ENCODE measurements around the gene TANGO2.
A peak's percentile ranks its signal among the peaks of the same experiment; 100 is the strongest.

The TANGO2 gene, protein sequence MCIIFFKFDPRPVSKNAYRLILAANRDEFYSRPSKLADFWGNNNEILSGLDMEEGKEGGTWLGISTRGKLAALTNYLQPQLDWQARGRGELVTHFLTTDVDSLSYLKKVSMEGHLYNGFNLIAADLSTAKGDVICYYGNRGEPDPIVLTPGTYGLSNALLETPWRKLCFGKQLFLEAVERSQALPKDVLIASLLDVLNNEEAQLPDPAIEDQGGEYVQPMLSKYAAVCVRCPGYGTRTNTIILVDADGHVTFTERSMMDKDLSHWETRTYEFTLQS

DNA sequence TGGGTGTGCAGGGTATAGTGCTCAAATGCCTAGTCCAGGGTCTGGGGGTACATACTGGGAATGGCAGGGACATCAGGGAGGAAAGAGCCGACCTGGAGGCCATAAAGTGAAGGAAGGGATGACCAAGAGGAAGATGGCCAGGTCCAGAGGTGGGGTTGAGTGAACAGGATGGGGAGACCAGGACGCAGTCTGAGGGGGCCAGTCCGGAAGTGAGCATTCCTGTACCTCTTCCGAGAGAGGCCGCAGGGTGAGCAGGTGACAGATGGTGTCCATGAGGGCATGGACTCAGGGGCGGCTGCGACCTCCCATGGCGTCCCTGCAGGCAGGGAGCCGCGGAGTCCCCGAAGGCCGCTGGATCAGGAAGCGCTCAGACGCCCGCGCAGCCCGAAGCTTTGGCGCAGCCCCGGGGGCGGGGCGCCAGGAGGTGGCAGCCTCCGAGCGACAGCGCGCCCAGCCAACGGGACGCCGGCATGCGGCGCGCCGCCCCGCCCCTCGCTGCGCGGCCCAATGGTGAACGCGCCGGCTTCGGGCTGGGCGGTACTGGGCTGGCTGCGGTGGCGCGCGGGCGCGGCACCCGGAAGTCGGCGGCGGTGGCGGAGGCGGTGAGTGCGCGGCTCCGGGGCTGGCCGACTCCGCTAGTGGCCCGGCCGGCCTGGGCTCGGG, at the start of gene TANGO2:
Gene TANGO2, plus strand, starts transcription at position 578 of the 663 bp plus-strand sequence. CDS start 15,689 bp downstream, outside the sequence.
- DNase-seq: peak; percentile 86 to 95 (median 89)

DNA sequence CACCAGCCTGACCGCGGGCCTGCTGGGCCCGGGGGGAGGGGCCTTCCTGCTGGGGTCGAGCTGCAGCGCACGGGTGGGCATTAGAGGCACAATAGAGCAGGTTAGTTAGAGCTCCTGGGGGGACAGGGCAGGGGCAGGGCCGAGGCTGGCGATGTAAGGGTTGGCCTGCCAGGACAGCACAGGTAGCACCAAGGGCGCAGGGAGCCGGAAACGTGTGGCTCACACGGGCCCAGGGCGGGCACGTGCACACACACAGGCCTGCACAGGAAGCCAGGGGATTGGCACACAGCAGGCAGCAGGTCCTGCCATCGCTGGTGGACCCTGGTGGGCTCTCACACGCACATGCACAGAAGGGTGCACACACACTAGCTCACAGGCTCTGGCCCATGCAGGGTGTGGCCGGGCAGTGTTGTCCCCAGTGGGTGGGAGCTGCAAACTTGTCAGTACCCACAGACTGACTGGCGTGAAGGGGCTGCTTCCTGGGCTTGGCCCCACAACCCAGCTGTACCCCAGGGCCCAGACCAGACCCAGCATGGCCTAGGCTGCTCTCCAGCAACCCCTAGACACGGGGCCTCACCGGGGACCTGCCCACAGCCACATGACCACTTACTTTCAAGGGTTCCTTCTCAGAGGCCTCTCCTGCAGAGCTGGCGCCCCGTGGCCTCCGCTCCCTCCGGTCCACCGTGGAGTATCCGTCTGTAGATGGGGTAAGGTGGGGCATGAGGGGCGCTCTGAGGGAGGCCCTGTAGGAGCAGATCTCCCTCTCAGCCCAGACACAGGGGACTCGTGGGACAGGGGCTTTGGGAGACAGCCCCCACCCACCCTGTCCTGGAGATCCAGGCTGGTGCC, 49.4 kb upstream of the TANGO2 start:
- peak in 2 of 6 experiments; percentile 10 to 13 for DNase-seq

DNA sequence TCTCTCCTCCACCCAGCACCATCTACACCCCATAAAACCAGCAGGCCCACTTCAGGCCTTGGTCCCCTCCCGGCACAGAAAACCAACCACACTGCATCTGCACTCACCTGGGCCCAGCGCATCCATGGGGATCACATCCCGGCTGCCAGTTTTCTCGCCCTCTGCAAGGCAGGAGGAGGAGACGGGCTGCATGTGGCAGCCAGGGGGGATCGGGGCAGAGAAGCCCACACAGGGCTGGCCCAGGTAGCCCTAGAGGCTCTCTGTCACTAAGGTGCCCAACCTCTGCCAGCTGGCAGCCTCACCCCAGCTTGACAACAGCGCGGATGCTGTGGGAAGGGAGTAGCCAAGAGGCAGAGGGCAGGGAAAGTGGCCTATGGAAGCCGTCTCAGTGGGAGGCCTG, 48.7 kb upstream of the TANGO2 start:
- no peak for DNase-seq

DNA sequence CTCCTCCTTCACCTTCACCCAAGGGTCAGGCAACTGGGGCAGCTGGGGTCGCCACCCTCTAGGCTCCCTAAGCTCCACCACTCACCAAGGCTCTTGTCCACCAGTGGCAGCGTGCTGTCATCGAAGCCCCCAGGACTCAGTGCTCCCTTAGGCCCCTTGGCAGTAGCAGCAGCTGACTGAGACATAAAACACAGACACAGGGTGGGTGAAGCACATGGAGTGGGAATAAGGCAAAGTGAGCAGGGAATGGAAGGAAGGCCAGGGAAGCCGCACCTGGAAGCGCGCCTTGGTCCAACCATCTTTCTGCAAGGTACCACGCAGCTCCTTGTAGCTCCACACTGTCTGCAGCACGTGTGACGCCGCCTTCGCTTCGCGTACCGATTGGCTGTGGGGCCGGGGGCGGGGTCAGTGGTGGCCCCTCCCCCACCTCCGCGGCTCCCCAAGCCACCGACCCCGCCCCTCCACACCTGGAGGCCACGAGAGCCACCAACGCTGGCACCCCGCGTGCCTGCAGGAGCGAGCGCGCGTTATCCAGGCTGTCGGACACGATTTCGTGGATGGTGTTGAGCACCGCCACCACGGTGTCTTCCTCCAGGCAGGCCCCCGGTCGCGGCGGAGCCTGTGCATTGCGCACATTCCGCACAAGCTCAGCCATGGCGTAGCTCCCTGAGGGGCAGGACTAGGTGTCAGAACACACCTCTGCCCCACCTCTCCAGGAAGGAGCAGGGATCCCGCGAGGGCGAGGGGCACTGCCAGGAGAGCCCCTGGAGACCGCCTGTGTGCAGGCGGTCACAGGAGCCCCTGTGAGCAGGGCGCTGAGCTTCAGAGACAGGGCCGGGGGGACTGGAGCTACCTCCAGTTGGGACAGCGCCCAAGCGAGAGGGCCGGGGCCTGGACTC, 48.0 kb upstream of the TANGO2 start:
- no peak for DNase-seq

DNA sequence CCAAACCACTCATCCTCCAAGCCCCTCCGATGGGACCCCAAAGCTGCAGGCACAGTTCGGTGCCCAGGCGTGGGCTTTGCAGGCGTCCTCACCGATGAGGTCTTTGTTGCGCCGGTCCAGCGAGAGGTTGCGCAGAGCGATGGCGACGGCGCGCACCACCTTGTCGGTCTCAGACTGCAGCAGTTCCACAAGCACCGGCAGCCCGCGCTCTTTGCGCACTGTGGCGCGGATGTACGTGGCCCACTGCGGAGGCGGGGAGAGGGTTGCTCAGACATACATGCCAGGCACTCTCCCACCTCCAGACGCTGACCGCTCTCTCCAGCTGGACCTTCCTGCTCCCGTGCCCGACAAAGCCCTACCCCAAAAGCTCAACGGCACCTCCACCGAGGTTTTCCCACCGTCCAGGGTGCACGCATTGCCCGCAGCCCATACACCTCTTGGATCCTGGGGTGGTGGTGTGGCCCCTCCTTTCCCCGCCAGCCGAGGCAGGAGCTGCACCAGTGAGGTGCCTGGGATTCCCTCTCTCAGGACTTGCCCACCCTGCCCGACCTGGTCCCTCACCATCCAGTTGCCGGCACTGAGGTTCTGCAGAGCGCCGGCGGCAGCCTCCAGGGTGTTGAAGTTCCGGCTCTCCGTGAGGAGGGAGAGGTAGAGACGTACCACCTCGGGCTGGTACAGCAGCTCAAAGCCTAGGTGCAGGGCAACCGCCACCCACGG, 47.2 kb upstream of the TANGO2 start:
- DNase-seq: no peak

DNA sequence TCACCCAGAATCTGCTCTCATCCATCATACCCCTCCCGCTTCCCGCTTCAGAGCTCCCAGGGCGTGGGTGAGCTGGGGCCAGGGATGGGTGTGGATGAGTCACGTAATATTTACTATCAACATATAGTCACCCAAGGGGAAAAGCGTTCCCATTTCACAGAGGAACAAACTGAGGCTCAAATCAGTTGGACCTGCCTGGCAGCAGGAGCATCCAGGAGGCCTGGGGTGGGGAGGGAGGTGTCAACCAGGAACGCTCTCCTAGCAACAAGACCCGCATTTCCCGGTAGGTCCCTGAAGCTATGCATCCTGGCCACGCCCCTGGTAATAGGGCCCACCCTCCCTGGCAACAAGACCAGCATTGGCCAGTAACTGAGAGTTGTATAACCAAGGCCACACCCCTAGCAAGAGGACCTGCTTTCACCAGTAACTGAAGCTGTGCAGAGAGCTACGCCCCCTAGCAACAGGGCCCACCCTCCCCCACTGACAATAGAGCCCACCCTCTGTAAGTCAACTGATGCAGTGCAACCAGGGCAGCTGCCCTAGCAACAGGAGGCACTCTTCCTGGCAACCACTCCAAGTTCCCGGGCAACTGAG, 46.5 kb upstream of the TANGO2 start:
- no peak for DNase-seq

DNA sequence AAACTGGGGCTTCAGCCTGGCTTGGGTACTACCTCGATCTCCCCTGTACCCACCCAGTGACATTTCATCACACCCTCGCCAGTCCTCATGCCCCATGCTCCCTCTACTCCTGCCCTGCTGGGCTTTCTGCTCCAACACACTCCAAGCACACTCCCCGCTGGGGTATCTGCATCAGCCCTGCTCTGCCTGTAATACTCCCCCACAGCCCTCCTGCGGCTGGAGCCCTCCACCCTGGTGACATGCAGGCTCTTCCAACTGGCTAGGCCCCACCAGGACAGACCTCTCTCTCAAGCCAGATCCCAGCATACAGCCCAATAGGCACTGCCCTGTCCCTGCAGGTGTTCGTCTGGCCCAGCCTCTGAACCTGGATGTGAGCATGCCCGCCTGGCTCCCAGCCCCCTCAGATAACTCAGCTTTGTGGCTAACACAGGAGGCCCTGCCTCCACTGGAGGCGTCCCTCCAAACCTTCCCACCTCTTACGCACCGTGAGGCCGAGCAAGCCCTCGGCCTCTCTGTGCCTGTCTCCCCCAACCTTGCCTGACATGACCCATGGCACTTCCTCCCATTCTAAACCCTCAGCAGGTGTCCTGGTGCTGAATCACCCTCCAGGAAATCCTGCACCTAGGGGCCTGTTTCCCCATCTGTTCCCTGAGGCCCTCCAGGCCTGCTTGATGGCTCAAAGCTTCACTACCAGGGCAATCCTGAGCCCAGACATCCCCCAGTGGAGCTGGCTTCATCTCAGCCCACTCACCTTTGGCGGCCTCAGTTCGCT, 45.8 kb upstream of the TANGO2 start:
- DNase-seq: no peak

DNA sequence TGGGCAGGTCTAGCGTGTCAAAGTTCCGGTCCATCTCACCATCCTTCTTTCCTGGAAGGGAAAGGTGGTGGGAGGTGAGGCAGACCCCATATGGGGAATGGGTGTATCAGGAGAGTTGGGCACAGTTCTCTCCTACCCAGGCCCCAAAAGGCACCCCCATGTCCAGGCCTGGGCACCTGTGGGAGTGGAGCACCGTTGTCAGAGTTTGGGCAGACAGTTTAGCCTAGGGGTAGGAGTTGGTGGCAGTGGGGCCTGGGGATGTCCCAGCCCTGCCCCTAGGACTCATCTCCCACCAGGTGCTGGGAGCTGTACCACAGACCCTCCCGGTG, 45.2 kb upstream of the TANGO2 start:
- DNase-seq: no peak

DNA sequence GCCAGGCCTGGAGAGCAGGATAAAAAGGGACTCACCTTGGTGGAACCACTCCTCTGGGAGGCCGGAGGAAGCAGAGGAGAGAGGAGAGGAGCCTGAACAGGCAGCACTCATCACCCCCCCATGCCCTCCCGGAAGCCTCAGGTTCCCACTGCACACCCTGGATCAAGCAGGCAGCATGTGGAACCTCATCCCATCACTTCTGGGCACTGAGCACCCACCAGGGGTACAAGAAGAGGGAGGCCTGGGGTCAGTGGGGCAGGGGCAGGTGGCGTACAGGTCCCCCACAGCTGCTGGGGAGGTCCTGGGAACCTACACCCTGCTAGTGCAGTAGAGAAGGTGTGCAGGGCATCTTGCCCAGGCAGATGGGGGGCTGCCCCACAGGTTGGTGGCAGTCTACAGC, 44.2 kb upstream of the TANGO2 start:
- DNase-seq: no peak

DNA sequence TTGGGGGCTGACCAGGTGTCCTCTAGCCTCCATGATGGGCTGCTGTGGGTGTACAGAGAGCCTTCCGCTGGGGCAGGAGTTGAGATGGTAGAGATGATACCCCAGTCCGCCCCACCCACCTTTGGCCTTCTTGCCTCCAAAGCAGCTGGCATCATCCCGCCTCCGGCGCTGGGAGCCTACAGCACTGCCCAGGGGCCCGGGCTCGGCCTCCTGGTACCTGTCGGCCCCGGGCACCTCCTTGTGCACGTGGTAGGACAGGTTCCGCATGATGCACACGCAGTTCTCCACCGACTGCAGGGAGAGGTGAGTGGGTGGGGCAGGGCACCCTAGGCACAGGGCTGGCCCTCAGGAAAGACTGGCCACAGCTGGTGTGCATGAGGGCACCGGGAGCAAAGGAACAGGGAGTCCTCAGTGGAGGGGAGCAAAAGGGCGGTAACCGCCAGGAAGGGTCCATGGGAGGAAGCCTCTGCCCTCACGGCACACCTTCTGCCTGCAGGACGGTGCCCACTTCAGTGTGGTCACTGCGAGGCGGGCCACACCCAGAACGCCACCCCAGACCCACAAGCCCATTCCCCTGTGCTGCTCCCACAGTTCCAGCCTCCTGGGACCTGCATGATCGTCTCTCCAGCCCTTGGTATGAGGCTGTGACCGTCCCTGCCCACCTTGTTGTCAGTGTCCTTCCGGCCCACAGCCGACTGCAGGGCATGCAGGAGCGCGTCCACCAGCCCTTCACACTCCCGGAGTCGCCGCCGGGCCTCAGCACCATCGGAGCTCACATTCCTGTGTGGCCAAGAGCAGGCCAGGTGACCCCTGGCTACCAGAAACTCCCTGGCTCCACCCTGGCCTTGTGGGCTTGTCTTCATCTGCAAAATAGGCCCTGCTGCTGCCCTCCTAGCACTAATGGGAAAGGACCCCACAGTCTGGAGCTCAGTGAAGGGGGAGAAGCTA, 43.3 kb upstream of the TANGO2 start:
- DNase-seq: no peak

DNA sequence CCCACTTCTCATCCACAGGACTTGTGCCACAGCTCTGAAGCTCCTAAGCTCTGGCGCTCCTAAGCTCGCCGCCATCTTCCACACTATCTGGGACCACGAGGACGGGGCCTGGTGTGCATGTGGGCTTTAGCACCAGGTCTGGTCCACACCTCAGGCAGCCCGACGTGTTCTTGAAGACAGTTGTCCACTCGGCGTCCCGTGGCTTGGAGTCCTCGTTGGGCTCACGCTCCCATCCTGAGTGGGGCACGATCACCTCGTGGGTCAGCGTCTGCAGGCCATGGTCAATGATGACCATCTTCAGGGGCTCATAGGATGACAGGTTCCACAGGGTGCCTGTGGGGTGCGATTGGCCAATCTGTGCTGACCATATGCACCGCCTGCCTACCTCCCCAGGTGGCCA, 42.2 kb upstream of the TANGO2 start:
- DNase-seq: no peak

DNA sequence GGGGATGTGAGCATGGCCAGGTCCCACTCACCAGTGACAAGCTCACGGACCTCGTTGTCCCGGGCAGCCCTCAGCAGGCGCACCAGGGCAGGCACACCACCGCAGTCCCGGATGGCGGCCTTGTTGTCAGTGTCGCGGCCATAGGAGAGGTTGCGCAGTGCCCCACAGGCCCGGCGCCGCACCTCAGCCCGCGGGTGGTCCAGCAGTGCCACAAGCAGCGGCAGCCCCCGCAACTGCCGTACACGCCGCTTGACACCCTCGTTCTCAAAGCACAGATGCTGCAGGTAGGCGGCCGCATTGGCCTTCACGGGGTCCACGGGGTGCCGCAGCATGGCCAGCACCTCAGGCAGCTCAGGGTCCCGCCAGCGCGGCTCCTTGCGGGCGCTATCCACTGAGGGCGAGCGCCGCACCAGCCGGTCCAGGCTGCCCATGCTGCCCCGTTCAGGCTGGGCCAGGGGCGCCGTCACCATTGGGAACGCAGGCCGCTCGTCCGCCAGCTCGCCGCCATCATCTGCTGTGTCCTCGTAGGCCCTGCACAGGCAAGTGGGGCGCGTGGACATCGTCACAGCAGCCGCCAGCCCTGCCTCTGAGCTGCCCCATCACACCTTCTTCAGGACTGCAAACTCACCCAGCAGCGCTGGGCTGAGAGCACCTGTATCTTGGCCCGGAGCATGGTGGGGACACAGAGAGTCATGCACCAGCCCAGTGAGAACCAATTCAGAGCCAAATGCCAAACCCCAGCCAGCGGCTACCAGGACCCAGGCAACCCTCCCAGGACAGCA, 41.0 kb upstream of the TANGO2 start:
- no peak for DNase-seq

DNA sequence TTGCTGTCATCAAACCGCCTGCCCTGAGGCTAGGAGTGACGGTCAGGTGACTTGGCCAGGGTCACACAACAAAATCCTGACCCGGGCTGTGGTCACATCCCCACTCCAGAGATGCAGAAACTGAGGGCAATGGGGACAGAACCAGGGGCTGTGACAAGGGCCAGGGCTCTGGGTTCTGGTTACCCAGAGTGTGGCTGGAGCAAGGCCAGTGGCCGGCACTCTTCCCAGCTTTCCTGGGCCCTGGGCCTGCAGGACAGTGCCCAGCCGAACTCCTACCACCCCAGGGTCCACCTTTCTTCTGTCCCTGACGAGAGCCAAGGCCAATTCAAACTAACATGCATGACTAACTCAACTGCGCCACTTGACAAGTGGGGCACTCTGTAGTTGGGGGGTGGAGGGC, 40.1 kb upstream of the TANGO2 start:
- no peak for DNase-seq

DNA sequence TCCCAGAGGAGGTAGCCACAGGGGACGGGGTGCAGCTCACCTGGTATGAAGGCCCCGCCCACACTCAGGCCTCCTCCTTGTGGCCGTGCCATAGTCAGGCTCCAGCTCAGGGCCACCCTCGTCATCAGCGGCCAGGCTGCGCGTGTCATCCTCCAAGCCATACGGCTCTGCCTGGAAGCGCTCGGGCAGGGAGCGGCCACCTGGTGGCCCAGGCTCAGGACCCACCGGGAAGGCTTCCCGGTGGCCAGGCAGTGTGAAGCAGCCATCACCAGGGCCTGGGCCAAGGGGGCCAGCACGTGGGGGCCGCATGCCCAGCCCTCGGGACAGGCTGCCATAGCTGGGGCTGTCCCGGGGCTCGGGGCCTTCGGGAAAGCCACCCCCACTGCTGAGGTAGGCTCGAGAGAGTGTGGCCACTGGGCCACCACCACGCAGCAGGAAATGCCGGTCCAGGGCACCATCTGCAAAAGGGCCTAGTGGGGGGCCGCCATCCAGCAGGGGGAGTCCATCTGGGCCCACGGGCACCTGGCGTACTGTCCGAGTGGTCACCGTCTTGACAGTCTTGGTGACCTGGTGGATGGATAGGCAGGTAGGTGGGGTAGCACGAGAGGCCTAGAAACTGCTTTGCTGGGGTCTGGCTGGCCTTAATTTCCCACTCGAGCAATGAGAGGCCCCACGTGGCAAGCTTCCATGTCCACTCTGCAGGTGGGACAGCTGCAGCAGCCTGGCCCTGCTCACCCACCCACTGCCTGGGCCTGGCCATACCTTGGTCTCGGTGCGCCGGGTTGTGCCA, 39.5 kb upstream of the TANGO2 start:
- DNase-seq: no peak

DNA sequence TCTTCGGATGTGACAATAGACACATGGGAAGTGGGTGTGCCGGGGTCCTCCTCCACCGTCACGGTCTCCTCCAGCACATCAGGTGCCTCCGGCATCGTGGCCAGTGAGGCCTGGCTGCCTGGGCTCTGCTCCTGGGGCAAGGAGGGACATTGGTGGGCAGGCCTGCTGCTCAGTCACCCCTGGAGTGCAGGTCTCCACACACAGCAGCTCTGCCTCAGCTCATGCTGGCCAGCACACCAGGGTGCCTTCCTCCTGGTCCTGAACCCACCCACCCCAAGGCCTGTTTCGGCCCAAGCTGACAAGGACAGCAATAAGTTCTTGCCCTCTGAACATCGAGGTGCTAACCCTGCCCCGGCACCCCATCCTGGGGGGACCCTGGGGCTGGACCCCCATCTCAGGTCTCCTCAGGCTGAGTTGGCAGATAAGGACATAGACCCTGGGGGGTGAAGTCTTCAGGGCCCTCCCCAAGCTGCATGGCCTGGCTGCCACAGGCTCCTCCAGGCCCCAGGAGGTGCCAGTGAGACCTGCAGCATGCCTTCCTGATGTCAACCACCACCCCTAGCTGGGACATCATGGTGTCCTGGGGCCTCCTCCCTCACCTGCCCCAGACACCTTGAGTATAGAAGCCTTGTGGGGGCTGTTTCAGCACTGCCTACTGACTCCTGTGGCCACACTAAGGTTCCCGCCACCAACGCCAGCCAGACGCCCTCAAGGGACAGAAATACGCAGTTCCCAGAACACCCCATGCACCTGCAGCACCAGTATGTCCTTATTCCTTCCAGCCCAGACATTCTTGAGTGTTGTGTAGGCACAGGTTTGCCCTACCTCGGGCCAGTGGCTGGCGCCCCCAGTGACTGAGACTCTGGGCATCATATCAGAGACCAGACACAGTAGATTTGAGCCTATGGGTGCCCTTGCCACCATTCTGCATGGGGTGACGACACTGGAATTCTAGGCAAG, 38.7 kb upstream of the TANGO2 start:
- DNase-seq: no peak

DNA sequence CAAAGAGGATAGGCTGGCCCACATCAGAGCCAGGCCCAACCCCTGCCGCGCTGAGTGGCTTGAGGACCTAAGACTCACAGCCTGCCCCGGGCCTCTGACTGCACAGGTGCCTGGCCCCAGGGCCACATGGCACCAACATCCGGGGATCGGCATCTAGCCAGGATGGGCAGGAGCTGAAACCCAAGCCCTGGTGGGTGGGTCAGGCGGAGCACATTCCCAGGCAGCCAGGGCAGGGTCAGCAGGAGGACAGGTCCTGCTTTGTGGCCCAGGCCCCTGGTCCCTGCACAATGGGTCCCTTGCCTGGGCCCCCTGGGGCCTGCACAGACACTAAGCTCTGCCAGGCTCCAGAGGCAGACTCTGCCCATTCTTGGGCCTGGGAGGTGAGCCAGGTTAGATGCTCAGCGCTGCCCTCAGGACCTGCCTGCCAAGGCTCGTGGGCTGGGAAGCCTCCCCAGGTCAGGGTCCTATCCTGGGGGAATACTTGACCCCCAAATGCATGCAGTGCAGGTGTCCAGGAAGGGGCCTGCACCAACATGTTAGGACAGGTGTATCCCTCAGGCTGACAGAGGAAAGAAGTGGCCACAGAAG, 37.8 kb upstream of the TANGO2 start:
- DNase-seq: no peak
